SH-SY5Y (cell line): ENCODE data around the gene APOH.

Source experiments
- GATA2 ChIP-seq: IDR thresholded peaks from 2 replicates; pipeline ENCODE4 v1.6.1; 2011; ENCODE audit warnings: mild to moderate bottlenecking, low read depth, low read length
- GATA3 ChIP-seq: IDR thresholded peaks from 2 replicates; pipeline ENCODE4 v1.6.1; 2011; ENCODE audit warnings: low read depth, mild to moderate bottlenecking, low read length, moderate library complexity

GRCh38 chr17:66203274-66204015, 25.8 kb downstream of the APOH start:
- TF ChIP-seq GATA2: no peak
- no peak for TF ChIP-seq GATA3
